ENCODE results near the gene GPX2. TPM values are rescaled to one million over a fixed set of nuclear protein-coding genes. Genes with fewer than 3 reads are reported as not detected.

GPX2 gene
- not detected in 2 replicates for total RNA-seq

- TF ChIP-seq CTCF (conservative IDR thresholded peaks at IDR 0.05; ENCODE audit: low read depth, low read length), result no peak
- no peak within 1 kb of the TSS for H3K4me3 ChIP-seq (ENCODE audit: low read depth, low read length)
- DNase-seq (ENCODE audit: low read depth), result no peak
Measured at GRCh38 chr14:64942531-64943111, at the start of gene GPX2. Gene GPX2, minus strand, starts transcription at chr14:64942745. Its CDS starts 19 bp downstream, at chr14:64942726.

- no peak overlapping the region for H3K4me3 ChIP-seq (ENCODE audit: low read depth, low read length)
- DNase-seq (ENCODE audit: low read depth), result no peak
- TF ChIP-seq CTCF (conservative IDR thresholded peaks at IDR 0.05; ENCODE audit: low read depth, low read length), result no peak
Measured at GRCh38 chr14:64990939-64991338, 48.4 kb upstream of the GPX2 start.

DNA sequence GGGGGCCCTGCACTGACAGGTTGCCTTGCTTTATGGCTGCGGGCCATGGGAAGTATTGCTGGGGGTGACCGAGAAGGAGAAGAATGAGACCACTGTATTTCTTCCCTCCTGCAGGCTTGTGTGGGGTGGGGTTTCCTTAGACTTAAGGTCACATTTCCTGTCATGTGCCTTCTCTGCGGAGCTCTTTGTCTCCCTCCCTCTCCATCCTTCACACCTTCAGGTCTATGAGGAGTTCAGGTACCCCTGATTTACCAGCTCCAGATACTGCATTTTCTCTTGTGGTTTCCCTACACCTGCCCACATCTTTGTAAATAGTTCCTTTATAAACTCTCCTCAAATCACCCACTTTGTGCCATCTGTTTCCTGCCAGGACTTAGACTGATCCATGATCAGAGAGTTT is 47.8 kb upstream of the GPX2 start:
- DNase-seq (ENCODE audit: low read depth), result no peak
- TF ChIP-seq CTCF (conservative IDR thresholded peaks at IDR 0.05; ENCODE audit: low read depth, low read length), result no peak

DNA sequence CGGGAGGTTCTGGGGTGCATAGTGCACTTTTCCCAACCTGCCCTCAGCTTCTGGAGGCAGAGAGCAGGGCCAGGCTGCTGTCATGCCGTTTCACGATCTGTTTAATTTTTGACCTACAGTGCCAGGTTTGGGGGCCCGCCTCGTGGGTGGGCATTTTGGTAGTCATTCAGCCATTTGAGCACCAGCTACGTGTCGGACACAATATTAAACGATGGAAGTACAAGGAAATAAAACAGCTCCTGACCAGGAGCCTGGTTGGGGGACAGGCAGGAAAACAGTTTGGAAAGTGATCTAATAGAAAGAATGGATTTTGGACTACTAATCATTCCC is 44.9 kb upstream of the GPX2 start:
- no peak for TF ChIP-seq CTCF (conservative IDR thresholded peaks at IDR 0.05; ENCODE audit: low read depth, low read length)
- DNase-seq (ENCODE audit: low read depth), result no peak
- peak overlapping the region; percentile 82 for H3K4me3 ChIP-seq (ENCODE audit: low read depth, low read length)

More for the DNA sequence above, 47.8 kb upstream of the GPX2 start:
- no peak overlapping the region for H3K4me3 ChIP-seq (ENCODE audit: low read depth, low read length)

DNA sequence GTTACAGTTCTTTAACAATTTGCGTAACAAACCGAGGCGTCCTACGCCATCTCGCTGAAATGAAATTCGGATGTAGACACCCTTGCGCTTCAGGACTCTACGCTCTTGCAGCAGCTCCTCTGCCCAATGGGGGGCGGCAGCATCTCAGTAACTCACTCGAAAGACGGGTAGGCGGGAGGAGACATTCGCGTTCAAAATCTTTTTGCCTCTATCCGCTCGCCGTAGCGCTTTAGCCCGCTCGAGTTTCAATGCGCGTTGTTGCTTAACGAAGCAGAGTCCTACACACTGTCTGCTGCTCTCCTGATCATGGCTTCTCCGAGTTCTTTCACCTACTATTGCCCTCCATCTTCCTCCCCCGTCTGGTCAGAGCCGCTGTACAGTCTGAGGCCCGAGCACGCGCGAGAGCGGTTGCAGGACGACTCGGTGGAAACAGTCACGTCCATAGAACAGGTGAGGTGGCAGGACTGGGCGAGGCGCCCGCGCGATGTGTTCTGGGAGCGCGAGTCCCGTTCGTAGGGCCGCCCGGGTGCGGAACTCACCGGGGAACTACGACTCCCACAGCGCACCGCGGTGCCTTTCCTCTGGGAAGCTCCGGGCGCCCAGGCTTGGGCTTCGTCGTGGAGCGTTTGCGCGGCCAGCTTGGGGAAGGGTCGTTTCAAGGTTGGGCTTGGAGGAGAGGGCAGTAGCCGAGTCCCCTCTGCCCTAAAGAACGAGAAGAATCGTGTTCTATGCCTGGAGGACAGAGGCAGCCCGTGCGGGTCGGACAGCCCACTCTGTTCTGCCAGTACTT is 44.3 kb upstream of the GPX2 start, which contains the start of gene FNTB:
Gene FNTB, plus strand, starts transcription at position 248 of the 790 bp plus-strand sequence. Its CDS starts 59 bp downstream, at position 307.
- peak within 1 kb of the TSS; percentile 82 for H3K4me3 ChIP-seq (ENCODE audit: low read depth, low read length)

DNA sequence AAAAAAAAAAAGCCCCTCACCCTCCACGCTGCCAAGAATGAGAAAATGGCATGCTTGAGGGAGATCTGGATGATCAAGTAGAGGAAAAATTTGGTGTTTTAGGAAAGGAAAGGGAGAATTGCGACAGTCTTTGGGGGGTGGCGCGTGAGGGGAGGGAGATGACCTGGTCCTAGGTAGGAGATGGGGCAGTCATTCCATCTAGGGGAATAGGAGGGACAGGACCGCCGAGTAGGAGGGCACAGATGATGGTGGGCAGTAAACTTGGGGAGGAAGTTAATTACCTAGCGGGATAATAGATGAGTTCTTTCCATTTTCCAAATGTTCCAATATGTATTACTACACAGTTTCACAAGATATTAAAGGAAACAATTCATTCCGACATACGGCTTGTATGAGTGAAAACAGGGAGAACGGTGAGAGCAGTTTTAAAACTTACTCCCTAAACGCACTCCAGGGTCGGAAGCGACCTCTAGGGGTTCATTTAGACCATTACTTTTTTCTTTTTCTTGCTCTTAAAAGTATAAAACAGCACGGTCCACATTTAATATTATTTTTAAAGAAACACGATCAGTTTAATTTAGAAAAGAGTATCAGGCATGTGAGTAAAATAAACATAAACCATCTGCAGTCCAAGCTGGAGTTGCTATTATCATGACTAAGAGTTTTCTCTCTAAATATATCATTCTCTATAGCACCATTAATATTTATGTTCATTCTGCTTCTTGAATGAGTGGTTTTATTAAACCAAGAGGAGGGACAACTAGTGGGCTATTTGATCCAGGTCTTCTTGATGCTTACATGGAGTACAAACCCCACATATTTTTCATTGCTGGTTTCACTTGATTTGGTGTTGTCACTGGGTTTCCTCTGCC is 41.1 kb upstream of the GPX2 start:
- no peak for DNase-seq (ENCODE audit: low read depth)
- TF ChIP-seq CTCF (conservative IDR thresholded peaks at IDR 0.05; ENCODE audit: low read depth, low read length), result peak; percentile 71
- peak overlapping the region; percentile 34 for H3K4me3 ChIP-seq (ENCODE audit: low read depth, low read length)

More for the DNA sequence above, 44.3 kb upstream of the GPX2 start, which contains the start of gene FNTB:
- DNase-seq (ENCODE audit: low read depth), result peak; percentile 82
- peak; percentile 75 for TF ChIP-seq CTCF (conservative IDR thresholded peaks at IDR 0.05; ENCODE audit: low read depth, low read length)

Data from epithelial cell of proximal tubule (primary cell).